Measurements from ENCODE around the gene PRG3.
A peak's percentile ranks its signal among the peaks of the same experiment; 100 is the strongest.
"Not testable (repeated sequence)": the region's sequence is repeated elsewhere in the genome, so short reads cannot be mapped to it uniquely, and the experiment has no call there.

The PRG3 gene

DNA sequence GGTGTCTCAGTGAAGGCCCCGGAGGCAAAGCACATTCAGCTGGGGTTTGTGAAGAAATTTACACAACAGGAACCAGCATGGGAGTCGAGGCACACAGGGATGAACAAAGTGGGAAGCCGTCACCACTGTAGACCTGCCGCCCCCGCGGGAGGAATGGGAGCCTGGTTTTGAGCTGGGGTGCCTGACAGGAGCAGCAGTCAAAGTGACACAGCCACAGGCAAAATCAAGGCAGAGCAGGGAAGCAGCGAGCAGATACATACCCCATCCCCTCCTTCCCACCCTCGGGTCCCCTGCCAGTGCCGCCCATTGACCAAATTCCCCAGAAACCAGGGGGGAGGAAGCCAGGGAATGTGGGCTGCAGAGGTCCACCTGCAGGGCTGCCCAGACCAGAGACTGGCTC, 22.0 kb downstream of the PRG3 start:
- no peak for DNase-seq

DNA sequence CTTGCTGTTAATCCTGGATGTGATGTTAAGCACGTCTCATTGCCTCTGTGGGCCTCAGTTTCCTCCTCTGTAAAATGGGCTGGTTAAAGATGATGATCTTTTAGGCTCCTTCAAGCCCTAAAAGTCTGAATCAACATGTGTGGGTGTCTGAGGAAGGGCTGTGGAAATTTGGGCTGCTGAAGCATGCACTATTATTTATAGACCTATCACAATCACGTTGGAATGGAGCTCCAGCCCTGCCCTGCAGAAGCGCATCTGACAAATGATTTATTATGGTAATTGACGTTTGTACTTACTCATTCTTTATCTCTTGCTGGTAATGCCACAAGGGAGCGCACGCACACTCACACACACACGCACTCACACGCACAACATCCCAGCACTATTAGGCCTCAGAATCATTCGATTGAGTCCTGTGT, 22.4 kb downstream of the PRG3 start:
- no peak for DNase-seq

DNA sequence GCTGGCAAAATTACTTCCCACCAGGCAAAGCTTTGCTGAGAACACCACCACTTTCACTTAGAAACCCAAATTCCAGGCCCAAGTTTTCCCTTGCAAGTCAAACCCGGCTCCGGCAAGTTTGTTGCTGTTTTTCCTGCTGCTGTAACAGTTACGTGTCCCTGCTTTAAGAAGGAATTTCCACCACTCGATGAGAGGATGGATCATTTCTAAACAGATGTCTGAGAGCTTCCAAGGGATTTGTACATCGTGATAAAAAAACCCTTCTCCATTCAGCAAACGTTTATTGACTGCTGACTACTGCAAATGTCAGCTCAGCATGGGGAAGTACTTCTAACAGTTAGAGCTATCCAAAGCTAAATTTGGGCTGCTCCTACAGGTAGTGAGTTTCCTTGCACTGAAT, 23.1 kb downstream of the PRG3 start:
- DNase-seq, result no peak

DNA sequence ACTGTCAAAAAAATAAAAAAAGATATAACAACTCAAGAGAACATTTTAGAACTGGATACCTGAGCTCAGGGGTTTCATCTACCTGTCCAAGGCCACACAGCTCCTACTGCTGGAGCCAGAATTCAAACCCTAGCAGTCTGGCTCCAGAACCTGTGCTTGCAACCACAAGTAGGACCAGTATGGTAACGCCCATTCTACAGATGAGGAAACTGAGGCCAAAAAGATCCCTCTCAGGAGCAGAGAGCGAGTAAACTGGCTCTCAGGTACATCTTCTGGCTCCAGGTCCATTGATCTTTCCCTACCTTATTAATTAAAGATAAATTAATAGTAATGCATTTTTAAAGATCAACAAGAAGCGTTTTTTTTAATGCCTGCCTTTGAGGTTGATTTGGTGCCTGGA, 23.6 kb downstream of the PRG3 start:
- DNase-seq, result no peak

DNA sequence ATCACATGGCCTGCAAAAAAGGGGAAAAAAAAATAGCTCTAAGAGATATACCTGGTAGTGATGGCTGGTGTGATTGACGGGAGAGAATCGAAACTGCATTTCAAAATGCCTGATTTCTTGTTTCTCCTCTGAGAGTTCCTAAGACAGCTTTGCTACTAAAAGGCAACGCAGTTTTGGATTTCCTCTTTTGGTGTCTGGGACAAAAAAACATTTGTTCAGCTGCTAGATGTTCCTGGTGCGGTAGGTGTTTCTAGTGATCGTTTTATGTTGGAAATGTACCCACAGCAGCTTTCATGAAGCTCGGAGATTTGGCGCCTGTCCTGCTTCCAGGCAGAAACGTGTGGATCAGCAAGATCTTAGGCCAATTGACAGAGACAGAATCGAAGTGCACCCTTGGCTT, 24.7 kb downstream of the PRG3 start:
- no peak for DNase-seq

DNA sequence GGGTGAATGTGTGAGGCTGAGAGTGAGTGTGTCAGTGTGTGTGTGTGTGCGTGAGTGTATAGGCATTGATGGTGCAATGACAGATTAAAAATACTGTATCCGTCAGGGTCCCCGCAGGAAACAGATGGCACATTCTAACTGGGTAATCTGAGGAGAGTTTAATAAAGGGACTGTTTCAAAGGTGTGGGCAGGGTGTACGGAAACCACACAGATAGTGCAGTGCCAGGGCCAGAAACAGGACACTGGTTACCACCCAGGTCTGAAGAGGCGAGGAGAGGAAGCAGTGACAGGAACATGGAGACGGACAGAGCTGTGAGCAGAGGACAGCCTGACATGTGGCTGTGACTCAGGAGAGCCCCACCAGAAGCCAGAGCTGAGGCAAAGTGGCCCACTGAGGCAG, 26.3 kb downstream of the PRG3 start:
- DNase-seq, result no peak

DNA sequence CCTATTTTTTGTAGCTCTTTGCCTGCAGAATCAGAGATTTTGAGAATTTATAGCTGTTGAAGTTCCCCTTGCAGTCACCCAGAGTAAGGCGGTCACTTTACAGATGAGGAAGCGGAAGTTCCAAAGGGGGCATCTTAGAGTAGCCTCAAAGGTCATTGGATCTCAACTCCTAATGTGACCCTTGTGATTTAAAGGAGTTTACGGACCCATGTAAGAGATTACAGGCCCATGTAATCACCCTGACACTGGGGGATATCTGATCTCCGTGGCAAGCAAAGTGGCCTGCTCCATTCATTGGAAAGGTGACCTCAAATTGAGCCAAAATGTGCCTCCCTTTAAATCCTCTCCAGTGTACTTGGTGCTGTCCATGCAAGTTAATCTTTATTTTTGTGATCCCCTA, 27.1 kb downstream of the PRG3 start:
- no peak for DNase-seq

DNA sequence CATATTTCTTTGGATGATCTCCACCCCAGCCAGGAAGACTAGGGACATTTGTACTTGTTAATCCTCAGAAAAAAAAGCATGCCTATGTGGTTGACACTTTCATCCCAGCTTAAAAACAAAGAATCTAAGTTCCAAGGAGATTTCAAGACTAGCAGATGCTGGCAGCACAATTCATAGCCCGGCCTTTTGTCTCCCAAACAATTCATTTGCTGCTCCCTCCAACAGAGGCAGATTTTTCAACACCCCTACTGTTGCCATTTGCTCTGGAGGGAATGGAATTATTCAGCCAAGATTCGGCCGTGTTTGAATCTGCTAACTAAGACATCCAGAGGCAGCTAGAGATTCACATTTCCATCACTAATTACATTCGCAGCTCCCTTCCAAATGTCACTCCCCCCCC, 27.5 kb downstream of the PRG3 start:
- no peak for DNase-seq

DNA sequence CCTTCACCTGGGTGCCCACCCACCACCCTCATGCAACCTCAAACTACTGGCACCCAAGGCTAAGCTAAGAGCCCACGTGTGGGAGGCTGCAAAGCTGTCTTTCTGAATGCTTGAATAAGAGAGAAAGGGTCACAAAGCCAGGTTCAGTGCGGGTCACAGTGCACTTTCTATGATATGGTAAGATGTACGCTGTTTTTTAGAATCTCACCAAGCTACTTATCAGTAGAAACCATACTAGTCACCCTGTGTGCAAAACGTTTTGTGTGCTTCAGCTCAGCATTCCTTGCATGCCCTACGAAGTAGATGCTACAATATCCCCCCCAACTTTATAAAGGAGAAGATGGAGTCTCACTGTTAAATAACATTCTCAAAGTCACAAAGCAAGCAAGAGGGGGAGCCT, 27.9 kb downstream of the PRG3 start:
- DNase-seq, result no peak

DNA sequence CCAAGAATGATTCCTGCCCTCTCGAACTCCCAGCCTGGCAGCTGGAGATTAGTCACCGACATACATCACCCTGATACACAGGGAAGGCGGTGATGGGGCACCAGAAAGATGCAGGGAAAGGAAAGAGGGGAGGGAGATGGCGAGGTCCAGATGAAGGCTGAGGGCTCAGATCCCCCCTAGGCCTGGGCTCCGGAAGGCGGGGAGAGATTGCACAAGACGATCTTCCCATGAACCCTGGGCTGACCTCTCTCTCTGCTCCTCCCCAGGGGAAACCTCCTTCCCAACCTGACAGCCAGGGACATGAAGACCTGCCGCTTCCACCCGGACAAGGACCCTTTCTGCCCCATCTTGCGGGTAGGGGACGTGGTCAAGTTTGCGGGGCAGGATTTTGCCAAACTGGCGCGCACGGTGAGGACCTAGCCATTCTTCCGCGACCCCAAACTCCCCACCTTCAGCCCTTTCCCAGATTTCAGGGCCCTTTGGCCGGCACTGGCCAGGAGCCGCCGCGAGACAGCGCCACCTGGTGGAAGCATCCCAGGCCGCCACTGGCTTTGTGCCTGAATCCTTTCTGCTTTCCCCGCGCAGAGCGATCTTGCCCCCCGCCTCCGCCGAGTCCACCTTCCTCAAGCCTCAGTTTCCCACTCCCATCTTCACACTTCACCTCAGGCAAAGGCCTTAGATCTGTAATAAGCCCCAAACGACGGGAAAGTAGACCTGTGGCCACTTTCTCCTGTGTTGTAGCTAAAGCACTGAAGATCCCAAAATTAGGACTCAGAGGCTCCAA, 31.3 kb downstream of the PRG3 start:
- peak; percentile 72 for DNase-seq

DNA sequence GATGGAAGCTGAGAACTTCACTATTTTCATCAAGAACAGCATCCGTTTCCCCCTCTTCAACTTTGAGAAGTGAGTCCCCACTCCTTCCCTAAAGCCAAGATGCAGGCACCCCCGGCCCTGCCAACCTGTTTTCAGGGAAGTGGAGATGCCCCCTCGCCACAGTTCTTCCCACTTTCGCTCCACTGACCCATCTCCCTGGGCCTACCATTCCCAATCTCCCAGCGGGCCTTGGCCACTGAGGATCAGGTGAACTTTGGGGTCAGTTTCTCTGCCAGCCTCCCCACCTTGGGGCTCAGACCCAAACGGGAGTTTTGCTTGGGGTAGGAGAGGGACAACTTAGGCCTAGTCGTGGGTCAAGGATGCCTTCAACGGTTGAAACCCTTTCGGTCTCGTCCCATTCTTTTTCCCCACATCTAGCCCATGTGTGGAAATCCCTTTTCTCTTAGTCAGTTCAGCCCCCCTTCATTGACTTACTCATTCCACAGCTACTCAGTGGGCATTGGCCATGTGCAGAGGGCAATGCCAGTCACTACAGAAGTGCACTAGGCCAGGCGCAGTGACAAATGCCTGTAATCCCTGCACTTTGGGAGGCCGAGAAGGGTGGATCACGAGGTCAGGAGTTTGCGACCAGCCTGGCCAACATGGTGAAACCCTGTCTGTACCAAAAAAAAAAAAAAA, 32.2 kb downstream of the PRG3 start:
- DNase-seq, result no peak

DNA sequence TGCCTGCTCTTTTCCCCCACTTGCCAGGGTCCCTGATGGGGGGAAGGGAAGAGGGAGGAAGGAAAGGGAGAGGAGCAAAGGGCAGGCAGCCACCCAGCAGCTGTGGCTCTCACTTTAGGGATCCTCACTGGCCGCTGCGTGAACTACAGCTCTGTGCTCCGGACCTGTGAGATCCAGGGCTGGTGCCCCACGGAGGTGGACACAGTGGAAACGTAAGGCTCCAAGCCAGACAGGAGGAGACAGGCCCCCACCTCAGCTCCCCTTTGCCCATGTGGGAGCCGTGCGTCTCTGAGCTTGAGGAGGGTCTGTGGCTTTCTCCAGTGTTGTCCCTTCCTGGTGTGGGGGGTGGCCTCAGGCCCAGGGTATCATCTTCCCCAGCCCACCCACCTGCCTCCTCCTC, 32.9 kb downstream of the PRG3 start:
- DNase-seq, result no peak

DNA sequence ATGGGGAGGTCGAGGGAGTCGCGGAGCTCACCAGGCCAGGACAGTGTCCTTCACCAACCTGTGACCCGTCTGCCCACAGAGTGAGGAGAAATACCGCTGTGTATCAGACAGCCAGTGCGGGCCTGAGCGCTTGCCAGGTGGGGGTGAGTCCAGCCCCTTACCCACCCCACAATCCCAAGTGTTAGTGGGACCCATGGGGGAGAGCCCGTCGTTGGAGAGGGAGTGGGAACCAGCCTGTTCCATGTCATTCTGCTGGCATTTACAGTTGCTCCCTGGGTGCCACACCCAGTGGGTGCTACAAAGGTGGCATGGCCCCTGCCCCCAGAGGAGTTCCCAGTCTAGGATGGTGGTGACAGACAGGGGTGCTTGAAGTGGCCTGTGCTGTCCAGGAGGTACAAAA, 33.6 kb downstream of the PRG3 start:
- no peak for DNase-seq

DNA sequence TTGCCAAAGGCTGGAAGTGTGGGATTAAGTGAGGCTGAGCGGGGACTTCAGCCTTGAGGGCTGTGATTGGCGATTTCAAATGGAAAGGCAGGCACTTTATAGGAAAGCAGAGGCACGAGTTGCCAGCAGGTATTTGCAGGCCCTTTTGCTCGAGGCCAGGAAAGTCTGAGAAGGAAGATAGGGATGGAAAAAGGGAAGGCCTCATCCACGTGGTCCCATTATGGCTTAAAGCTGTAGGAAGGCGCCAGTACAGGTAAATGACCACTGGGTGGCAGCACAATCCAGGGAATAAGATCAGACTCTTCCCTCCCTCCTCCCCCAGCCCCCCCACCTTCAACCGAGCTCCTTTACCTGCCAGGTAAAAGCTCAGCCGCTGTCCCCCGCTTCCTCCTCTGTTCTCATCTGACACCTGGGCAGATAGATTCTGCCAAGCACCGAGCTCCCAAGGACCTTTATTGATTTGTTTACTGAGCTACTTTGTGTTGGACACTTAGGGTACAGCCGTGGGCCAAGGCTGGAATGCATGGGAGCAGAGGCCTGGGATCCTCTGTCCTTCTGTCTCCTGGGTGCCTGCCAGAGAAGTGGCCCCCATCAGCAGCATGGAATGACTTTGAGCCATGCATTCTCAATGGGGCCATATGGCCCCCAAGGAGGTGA, 35.3 kb downstream of the PRG3 start:
- peak; percentile 68 for DNase-seq

DNA sequence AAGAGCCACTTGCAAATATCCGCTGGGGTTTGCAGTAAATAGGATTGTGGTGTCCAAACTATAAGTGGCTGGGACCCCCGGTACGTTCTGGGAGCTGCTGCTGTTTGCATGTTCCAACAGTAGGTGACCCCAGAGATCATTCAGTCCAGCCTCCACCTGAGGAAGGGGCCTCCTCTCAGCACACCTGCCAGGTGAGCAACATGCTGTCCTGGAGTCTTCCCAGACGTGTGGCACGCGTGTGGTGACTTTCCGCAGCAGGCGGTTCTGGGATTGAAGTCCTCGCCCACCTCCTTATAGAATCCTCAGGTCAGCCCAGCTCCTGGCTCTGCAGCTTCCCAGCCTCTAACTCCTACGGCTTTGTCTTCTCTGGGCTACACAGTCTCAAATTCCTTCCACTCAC, 36.1 kb downstream of the PRG3 start:
- DNase-seq, result no peak

DNA sequence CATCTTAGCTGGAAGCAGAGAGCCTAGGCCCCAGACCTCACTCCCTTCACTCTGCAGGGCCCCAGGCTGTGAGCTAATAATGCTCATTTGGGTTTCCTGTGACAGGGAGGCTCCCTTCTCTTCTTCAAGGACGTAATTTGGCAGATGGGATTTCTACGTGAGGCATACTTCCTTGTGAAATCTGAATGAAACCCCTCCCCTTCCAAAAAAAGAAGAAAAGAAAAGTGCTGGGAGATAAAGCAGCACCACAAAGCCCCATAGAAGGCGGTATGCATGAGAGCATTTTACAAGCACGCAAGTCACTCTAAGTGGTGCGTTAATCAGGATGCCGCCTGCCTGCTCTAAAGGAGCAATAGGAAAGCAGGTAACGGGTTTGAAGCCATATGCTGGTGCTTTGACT, 37.1 kb downstream of the PRG3 start:
- DNase-seq, result no peak

DNA sequence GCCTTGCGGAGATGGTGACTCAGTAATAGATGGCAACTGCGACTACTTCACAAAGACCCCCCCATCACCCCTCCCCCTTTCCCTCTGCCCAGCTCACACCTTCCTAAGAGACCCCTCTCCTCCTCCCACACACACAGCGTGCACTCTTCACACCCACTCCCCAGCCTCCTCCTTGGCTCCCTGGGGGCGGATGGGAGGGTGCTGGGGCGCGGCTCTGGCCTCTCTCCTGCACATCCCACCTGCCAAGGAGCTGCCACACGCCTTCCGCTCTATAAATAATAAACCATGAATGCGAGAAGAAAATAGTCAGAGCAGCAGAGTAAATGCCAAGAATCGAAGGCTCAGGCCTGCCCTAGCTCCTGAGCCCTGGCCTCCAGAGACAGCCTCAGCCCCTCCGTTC, 38.2 kb downstream of the PRG3 start:
- DNase-seq, result no peak

DNA sequence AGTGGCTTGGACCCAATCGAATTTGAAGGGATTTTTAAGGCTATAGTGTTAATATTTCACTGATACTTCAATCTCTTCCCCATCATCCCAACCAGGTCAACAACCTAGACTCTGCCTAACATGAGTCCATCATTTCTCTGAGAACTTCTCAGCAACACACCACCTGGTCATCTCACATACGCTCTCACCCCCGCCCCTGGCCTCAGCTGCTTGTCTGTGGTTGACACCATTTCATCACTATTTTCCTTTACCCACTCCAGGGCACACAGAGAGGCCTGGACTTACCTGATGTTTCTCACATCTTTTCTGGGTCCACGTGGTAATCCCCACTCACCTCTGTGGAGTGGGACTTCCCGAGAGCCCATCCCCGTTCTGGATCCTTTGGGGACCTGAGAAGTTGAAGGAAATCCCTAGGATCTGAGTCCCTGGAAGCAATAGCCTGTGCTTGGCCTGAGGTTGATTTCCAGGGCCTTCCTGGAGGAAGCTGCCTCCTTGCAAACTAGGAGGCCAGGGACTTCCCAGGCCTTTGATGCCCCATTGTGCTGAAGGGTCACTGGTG, 39.6 kb downstream of the PRG3 start:
- DNase-seq, result no peak

DNA sequence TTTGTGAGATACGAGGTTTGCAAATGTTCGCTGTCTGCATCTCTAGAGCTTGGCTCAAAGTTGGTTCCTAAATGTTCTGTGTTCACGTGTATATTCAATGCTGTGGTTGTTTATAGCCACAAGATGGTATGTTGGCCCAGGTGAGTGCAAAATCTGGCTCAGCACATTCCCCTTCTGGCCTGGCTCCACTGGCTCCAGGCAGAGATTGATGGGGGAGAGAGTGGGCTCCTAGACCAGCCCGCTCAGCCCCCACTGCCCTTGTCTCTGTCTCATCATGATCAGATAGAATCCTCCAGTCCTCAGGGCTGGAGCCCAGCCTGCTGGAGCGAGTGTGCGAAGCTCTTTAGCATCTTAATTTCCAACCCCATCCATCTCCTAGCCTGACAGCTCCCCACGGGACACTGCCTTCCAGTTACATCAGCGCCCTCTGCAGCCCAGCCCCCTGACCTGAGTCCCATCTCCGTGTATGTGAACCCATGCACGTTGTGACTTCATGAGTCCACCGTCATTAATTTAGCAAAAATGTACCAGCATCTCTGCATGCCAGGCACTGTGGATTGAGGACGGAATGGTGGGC, 40.8 kb downstream of the PRG3 start:
- DNase-seq, result no peak

DNA sequence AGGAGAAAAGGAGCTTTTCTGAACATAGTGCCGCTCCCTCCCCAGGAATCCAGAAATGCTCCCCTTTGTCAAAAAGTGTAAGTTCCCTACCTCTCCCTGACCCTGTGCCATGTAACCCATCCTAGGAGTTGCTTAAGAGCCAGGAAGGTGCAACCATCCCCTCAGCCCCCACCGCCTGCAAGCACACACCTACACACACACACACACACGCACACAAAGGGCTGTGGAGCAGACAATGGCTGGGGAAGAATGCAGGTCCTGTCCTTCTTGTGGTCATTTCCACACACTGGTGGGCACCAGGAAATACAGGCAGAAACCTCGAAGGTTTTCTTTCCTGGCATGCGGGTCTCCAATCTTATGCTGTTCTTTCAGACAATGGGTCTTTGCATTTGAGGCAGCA, 41.6 kb downstream of the PRG3 start:
- no peak for DNase-seq

DNA sequence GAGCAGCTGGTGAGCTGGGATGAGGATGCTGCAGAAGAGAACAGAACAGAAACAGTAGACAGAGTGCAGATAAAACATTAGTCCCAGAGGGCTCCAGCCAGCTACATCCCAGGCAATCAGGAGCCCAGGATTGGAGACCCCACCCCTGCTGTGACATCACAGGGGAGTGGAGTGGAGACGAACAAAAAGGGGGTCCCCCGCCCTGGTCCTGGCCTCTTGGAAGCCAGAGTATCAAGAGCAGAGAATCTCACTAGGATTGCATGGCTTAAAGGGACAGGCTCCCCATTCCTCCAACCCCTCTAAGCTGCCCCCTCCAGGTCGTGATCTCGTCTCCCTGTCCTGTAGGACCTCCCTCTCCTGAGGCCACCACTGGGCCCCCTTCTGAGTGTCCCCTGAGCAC, 42.8 kb downstream of the PRG3 start, which contains the start of gene P2RX3:
Gene P2RX3, plus strand, starts transcription at position 211 of the 400 bp plus-strand sequence. CDS start 199 bp downstream, outside the sequence.
- DNase-seq, result no peak

DNA sequence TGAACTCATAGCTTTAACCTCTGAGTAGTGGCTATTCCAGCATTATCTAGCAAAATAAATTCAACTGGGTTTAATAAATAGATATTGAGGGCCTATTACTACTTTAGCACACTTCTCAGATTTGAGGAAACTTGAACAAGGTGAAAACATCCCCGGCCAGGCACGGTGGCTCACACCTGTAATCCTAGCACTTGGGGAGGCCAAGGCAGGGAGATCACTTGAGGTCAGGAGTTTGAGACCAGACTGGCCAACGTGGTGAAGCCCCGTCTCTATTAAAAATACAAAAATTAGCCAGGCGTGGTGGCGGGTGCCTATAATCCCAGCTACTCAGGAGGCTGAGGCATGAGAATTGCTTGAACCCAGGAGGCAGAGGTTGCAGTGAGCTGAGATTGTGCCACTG, 44.1 kb downstream of the PRG3 start:
- not testable (repeated sequence) for DNase-seq

DNA sequence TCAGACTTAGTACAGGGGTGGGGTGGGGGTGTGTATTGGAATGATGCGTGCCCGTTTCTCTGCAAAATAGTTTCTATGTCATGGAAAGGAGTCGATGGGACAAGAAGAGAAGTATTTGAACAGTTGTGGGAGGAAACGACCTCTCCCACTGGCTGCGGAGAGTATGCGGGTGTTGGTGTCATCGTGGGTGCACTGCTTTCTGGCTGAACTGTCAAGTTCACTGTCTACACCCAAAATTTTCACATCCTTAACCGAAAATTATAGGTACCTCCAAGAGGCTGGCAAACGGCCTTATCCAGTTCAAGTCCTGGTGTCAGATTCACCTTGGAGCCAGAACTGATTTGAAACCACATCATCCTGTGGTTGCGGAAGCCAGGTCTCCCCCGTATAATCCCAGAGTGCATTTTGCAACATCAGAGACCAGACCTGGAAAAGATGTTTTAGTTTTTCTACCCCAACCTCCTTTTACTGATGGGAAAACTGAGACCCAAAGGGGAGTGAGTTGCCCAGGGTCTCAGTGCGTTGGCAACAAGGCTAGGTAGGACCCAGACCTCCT, 44.8 kb downstream of the PRG3 start:
- peak; percentile 39 for DNase-seq

All from activated T-cell treated with anti-CD3 and anti-CD28 coated beads, Interleukin-2, amount 50 U/mL, for 1 hour (primary cell).